ENCODE measurements around the gene ITCH.

- no peak for TF ChIP-seq CTCF (IDR thresholded peaks at IDR 0.05)
- TF ChIP-seq POLR2AphosphoS5 (IDR thresholded peaks at IDR 0.05): no peak
Measured at GRCh38 chr20:34511891-34512265, 148.8 kb downstream of the ITCH start.

All from prostate gland (tissue), 2 donors.